Neural crest cell (in vitro differentiated cells): ENCODE data around the gene XYLT1. TPM values are rescaled to one million over a fixed set of nuclear protein-coding genes. Genes with fewer than 3 reads are reported as not detected.

ENCODE experiments used
- DNase-seq: peaks from one replicate; pipeline ENCODE4 v3.0.0; 2021; ENCODE audit warnings: low read depth, mixed read lengths, low spot score
- H3K27ac Mint-ChIP-seq: one replicate; pipeline ENCODE4 v1.8.0; 2021; ENCODE audit warnings: mild to moderate bottlenecking, mixed read lengths; ENCODE audit not compliant: unreplicated experiment
- H3K27me3 Mint-ChIP-seq: 2 replicates; pipeline ENCODE4 v1.8.0; 2021; ENCODE audit warnings: low read depth, mild to moderate bottlenecking, mixed read lengths
- H3K36me3 Mint-ChIP-seq: 2 replicates; pipeline ENCODE4 v1.8.0; 2021; ENCODE audit warnings: low read depth, mild to moderate bottlenecking, mixed read lengths
- H3K4me1 Mint-ChIP-seq: 2 replicates; pipeline ENCODE4 v1.8.0; 2021; ENCODE audit warnings: mixed read lengths
- H3K4me3 Mint-ChIP-seq: one replicate; pipeline ENCODE4 v1.8.0; 2021; ENCODE audit warnings: mild to moderate bottlenecking, mixed read lengths
- H3K9me3 Mint-ChIP-seq: 2 replicates; pipeline ENCODE4 v1.8.0; 2021; ENCODE audit warnings: mixed read lengths
- CTCF ChIP-seq: fragments of 200-600 bp; sonication (generic); conservative IDR thresholded peaks from 2 replicates; pipeline ENCODE4 v1.5.0; 2021; ENCODE audit warnings: antibody characterized with exemption, mild to moderate bottlenecking
- total RNA-seq: library from RNA; stranded (reverse); gene quantifications from 2 replicates; pipeline ENCODE4 v1.2.1, GENCODE V29; 2021

The XYLT1 gene
- total RNA-seq, 1 donor from 2014 or later, result 15.0 TPM

- Mint-ChIP-seq H3K36me3 (peaks cover 5% of the 10 kb centered on the region), H3K27me3 (no peaks in the 10 kb centered on the region), H3K4me3 (no peak overlapping the region), H3K9me3 (peaks cover 5% of the 10 kb centered on the region), H3K27ac (no peak overlapping the region), H3K4me1 (peaks cover 53% of the 10 kb centered on the region)
- DNase-seq, result no peak
- TF ChIP-seq CTCF, result no peak
Observed at GRCh38 chr16:17457997-17458396, 12.8 kb downstream of the XYLT1 start.

GRCh38 chr16:17457513-17457912 is 13.2 kb downstream of the XYLT1 start:
- DNase-seq, result no peak
- TF ChIP-seq CTCF, result no peak
- Mint-ChIP-seq H3K27ac (no peak overlapping the region), H3K4me1 (peaks cover 48% of the 10 kb centered on the region), H3K4me3 (no peak overlapping the region), H3K36me3 (peaks cover 2% of the 10 kb centered on the region), H3K27me3 (no peaks in the 10 kb centered on the region), H3K9me3 (peaks cover 4% of the 10 kb centered on the region)

GRCh38 chr16:17454162-17454730 is 16.5 kb downstream of the XYLT1 start:
- Mint-ChIP-seq H3K4me1 (peaks cover 26% of the 10 kb centered on the region), H3K27me3 (no peaks in the 10 kb centered on the region), H3K4me3 (no peak overlapping the region), H3K9me3 (no peaks in the 10 kb centered on the region), H3K36me3 (no peaks in the 10 kb centered on the region), H3K27ac (no peak overlapping the region)
- no peak for DNase-seq
- TF ChIP-seq CTCF, result no peak

GRCh38 chr16:17453364-17454038 is 17.3 kb downstream of the XYLT1 start:
- H3K27ac Mint-ChIP-seq, result peak overlapping the region; percentile 4
- H3K4me3 Mint-ChIP-seq, result no peak overlapping the region
- no peak for TF ChIP-seq CTCF

GRCh38 chr16:17452922-17453321 is 17.8 kb downstream of the XYLT1 start:
- H3K4me1 Mint-ChIP-seq, result peaks cover 21% of the 10 kb centered on the region
- H3K27ac Mint-ChIP-seq, result peak overlapping the region; percentile 10
- no peaks in the 10 kb centered on the region for H3K9me3 Mint-ChIP-seq
- no peak overlapping the region for H3K4me3 Mint-ChIP-seq
- H3K36me3 Mint-ChIP-seq, result no peaks in the 10 kb centered on the region
- H3K27me3 Mint-ChIP-seq, result no peaks in the 10 kb centered on the region
- no peak for DNase-seq
- TF ChIP-seq CTCF, result no peak

More at GRCh38 chr16:17453364-17454038, 17.3 kb downstream of the XYLT1 start:
- Mint-ChIP-seq H3K27me3 (no peaks in the 10 kb centered on the region), H3K36me3 (no peaks in the 10 kb centered on the region), H3K9me3 (no peaks in the 10 kb centered on the region), H3K4me1 (peaks cover 25% of the 10 kb centered on the region)
- no peak for DNase-seq
